ENCODE measurements around the gene LRMDA. TPM values are rescaled to one million over a fixed set of nuclear protein-coding genes. Genes with fewer than 3 reads are reported as not detected.

LRMDA gene
- total and polyA plus RNA-seq, 2 of the 13 experiments (the other 11 are each of a cell fraction or from before 2014, with no cell fraction given): 13.4 to 22.0 TPM

DNA sequence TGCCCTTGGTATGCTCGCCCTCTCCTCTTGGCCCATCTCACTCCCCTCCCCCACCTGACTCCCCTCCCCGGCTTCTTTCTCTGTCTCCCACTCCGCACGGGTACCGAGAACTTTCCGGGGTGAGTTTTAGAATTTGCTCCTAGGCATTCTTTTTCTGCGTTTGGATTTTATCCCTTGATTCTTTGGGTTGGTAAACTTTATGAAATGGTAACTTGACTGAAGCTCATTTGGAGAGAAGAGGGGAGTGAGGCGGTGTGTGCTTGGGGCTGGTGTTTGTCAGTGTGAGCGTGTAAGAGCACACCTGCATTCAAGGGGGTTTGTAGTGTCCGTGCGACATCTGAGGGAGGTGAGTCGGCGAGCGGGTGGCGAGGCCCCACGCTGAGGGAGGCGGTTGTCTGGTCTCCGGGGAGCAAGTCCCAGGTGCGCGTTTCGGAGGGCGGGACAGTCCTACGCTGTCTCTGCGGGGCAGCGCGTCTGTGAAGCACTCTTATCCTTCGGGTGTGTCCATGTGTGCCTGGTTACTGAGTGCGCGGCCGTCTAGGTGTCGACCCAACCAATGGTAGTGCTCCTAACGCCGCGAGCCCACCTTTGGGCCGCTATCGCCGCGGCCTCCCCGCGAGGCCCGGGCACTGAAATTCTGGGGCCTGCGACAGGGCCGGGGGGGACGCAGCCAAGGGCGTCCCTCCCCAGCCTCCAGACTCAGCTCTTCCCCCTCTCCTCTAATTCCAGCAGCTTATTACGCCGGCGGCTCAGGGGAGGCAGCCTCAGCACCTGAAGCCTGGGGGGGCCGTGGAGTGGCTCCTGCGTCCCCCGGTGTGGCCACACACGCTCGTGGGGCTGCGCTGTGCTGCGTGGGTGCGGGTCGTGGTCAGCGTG lies 27.2 kb upstream of the LRMDA start (continued):
- TF ChIP-seq FOSL1 (CRISPR knock-in tag; IDR thresholded peaks at IDR 0.05; ENCODE audit: borderline replicate concordance) (no peak; the same call in 1 of the 2 replicates), HMG20A (CRISPR knock-in tag; IDR thresholded peaks at IDR 0.05; ENCODE audit: borderline replicate concordance) (no peak), HDAC2 (CRISPR knock-in tag; IDR thresholded peaks at IDR 0.05) (0 out of 2 replicates have a peak, but pooled peaks have one; percentile 22), ZEB1 (IDR thresholded peaks at IDR 0.05; ENCODE audit: insufficient replicate concordance, low read depth) (no peak), ZFP41 (CRISPR knock-in tag; IDR thresholded peaks at IDR 0.05; ENCODE audit: borderline replicate concordance) (no peak), ZNF354B (CRISPR knock-in tag; IDR thresholded peaks at IDR 0.05) (0 out of 2 replicates have a peak, but pooled peaks have one; percentile 78), HDAC1 (CRISPR knock-in tag; IDR thresholded peaks at IDR 0.05) (no peak), SKI (IDR thresholded peaks at IDR 0.05; ENCODE audit: partially characterized antibody) (no peak), NFIB (CRISPR knock-in tag; IDR thresholded peaks at IDR 0.05; ENCODE audit: borderline replicate concordance) (no peak), ZNF225 (CRISPR knock-in tag; IDR thresholded peaks at IDR 0.05) (peak; percentile 74; the same call in 1 of the 2 replicates), NRL (CRISPR knock-in tag; IDR thresholded peaks at IDR 0.05; ENCODE audit: borderline replicate concordance) (peak; percentile 57; the same call in 1 of the 2 replicates), SALL2 (CRISPR knock-in tag; IDR thresholded peaks at IDR 0.05) (no peak), ZSCAN22 (CRISPR knock-in tag; IDR thresholded peaks at IDR 0.05) (no peak), ZNF3 (CRISPR knock-in tag; IDR thresholded peaks at IDR 0.05) (no peak), IRX3 (CRISPR knock-in tag; IDR thresholded peaks at IDR 0.05; ENCODE audit: borderline replicate concordance, low read depth) (no peak; the same call in 1 of the 2 replicates), POLR2G (IDR thresholded peaks at IDR 0.05; ENCODE audit: low read depth, low read length) (peak; percentile 59), ZNF773 (CRISPR knock-in tag; IDR thresholded peaks at IDR 0.05; ENCODE audit: borderline replicate concordance) (0 out of 2 replicates have a peak, but pooled peaks have one; percentile 11)
- TF ChIP-seq, protein P1, sequence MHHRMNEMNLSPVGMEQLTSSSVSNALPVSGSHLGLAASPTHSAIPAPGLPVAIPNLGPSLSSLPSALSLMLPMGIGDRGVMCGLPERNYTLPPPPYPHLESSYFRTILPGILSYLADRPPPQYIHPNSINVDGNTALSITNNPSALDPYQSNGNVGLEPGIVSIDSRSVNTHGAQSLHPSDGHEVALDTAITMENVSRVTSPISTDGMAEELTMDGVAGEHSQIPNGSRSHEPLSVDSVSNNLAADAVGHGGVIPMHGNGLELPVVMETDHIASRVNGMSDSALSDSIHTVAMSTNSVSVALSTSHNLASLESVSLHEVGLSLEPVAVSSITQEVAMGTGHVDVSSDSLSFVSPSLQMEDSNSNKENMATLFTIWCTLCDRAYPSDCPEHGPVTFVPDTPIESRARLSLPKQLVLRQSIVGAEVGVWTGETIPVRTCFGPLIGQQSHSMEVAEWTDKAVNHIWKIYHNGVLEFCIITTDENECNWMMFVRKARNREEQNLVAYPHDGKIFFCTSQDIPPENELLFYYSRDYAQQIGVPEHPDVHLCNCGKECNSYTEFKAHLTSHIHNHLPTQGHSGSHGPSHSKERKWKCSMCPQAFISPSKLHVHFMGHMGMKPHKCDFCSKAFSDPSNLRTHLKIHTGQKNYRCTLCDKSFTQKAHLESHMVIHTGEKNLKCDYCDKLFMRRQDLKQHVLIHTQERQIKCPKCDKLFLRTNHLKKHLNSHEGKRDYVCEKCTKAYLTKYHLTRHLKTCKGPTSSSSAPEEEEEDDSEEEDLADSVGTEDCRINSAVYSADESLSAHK (CRISPR knock-in tag; IDR thresholded peaks at IDR 0.05; ENCODE audit: borderline replicate concordance): no peak
- TF ChIP-seq, protein P2, sequence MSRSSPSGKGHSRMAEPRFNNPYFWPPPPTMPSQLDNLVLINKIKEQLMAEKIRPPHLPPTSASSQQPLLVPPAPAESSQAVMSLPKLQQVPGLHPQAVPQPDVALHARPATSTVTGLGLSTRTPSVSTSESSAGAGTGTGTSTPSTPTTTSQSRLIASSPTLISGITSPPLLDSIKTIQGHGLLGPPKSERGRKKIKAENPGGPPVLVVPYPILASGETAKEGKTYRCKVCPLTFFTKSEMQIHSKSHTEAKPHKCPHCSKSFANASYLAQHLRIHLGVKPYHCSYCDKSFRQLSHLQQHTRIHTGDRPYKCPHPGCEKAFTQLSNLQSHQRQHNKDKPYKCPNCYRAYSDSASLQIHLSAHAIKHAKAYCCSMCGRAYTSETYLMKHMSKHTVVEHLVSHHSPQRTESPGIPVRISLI (CRISPR knock-in tag; IDR thresholded peaks at IDR 0.05; ENCODE audit: borderline replicate concordance): no peak
- TF ChIP-seq, protein P3, sequence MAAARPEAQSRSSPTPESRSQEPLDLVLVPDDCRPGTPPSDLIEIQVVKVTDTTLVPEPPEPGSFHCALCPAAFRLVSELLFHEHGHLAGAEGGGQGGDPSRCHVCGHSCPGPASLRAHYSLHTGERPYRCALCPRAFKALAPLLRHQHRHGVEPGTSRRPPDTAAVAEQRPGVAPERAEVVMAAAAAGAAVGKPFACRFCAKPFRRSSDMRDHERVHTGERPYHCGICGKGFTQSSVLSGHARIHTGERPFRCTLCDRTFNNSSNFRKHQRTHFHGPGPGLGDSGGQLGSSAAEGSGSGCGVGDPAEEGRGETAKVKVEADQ (CRISPR knock-in tag; IDR thresholded peaks at IDR 0.05; ENCODE audit: borderline replicate concordance): no peak
- TF ChIP-seq, protein P4, sequence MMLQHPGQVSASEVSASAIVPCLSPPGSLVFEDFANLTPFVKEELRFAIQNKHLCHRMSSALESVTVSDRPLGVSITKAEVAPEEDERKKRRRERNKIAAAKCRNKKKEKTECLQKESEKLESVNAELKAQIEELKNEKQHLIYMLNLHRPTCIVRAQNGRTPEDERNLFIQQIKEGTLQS (CRISPR knock-in tag; IDR thresholded peaks at IDR 0.05): no peak
- TF ChIP-seq, protein P5, sequence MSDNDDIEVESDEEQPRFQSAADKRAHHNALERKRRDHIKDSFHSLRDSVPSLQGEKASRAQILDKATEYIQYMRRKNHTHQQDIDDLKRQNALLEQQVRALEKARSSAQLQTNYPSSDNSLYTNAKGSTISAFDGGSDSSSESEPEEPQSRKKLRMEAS (IDR thresholded peaks at IDR 0.05): peak; percentile 35
- TF ChIP-seq, protein P6, sequence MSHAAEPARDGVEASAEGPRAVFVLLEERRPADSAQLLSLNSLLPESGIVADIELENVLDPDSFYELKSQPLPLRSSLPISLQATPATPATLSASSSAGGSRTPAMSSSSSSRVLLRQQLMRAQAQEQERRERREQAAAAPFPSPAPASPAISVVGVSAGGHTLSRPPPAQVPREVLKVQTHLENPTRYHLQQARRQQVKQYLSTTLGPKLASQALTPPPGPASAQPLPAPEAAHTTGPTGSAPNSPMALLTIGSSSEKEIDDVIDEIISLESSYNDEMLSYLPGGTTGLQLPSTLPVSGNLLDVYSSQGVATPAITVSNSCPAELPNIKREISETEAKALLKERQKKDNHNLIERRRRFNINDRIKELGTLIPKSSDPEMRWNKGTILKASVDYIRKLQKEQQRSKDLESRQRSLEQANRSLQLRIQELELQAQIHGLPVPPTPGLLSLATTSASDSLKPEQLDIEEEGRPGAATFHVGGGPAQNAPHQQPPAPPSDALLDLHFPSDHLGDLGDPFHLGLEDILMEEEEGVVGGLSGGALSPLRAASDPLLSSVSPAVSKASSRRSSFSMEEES (CRISPR knock-in tag; IDR thresholded peaks at IDR 0.05): no peak

All from HepG2 (cell line).